GM19240 (cell line): Measurements from ENCODE around the gene COG5.
"Not testable (repeated sequence)": the region's sequence is repeated elsewhere in the genome, so short reads cannot be mapped to it uniquely, and the experiment has no call there.

ENCODE experiments used
- DNase-seq: peaks from one replicate; pipeline ENCODE4 v3.0.0; 2011; ENCODE audit warnings: low spot score; ENCODE audit not compliant: insufficient read length

Gene COG5

DNA sequence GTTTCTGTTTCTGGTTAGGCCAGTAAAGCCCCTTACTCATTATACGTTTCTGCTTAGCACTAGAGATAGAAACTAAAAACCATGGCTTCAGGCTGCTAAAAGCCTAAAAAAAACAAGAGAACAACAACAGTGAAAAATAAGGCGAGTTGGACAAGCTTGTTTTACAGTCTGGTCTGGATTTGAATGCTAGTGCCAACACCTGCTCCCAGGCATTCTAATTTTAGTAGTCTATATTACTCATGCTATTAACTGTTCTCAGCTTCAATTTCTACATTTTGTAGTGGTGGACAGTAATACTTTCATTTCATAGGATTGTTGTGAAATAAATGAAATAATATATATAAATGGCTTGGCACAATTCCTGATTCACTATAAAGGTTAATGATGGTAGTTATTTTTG is 286.4 kb downstream of the COG5 start:
- DNase-seq = no peak

DNA sequence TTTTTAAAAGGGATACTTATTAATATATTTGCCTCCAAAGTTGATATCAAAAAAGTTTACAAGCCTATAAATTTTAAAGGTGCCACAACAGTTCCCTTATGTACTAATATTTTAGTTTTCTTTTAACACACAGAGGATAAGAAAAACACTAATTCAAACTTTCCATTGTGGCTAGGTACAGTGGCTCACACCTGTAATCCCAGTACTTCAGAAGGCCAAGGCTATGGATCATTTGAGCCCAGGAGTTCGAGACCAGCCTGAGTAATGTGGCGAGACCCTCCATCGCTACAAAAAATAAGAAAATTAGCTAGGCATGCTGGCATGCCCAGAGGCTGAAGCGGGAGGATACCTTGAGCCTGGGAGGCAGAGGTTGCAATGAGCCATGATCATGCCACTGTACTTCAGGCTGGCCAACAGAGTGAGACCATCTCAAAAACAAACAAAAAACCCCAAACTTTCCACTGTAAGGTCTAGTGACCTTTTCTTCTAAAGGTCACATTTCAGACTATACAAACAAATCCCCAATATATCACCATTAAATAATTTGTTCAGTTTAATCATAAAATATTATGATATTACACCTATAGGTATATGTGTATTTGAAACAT is 287.4 kb downstream of the COG5 start:
- no peak for DNase-seq

DNA sequence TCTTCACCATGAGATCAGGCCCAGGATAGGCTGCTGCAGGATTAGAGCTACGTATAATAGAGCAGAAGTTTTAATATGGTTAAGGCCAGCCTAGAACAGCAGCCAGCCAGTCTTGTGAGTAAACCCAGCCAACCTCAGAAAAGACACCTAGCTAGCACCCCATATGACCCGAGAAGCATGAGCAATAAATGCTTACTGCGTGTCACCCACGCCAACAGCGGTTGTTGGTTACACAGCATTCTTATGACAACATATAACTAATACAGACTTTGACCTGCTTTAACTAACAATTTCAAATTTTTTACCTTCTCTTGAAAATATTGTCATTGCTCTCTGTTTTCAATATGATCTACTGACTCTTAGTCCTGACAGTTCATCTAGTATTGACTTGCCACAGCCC is 289.2 kb downstream of the COG5 start:
- no peak for DNase-seq

DNA sequence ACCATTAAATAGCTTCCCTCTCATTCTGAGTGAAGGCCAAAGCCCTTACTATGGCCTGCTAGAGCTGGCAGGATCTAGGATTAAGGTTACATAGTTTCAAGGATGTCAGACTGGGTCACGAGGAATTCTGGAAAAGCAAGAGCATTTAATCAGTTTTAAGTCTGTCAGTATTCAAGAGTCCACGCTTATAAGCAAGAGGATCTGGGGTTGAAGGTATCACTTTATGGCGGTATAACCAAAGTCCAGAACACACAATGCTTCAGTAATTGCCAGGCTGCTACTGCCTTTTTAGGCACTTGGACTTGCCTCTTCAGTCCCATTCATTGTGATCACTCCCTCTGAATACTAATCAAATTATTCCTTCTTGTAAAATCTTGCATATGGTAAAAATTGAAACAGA is 293.9 kb downstream of the COG5 start:
- DNase-seq = no peak

DNA sequence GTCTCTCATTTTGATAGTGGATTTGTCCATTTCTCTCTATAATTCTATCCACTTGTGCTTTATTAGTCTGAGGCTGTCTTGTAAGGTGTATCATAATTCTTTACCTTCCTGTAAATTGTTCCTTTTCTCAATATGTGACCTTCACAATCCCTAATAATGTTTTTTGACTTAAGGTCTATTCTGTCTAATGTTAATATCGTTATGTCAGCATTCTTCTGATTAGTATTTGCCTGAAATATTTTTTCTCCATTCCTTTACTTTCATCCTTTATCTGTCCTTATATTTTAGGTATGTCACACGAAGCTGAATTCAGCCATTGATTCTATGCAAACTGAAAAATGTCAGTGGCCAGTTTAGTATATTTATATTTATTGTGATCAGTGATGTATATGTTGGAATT is 295.1 kb downstream of the COG5 start:
- DNase-seq = no peak

DNA sequence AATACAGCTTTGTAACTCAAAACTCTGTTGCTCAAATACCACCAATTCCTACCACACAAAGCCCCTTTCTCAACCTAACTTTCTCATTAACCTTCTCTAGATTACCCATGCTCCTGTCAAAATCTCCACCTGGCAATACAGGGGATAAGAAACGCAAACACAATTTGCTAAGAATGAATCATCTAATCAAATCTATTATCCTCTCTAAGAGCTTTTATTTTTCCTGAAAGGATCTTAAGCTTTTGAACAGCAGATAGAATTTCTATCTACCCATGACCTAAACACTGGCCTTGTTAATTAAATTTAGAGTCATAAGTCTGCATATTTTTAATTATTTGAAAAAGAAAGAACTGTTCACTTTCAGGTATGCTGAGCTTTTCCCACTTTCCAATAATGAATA is 296.6 kb downstream of the COG5 start:
- no peak for DNase-seq

DNA sequence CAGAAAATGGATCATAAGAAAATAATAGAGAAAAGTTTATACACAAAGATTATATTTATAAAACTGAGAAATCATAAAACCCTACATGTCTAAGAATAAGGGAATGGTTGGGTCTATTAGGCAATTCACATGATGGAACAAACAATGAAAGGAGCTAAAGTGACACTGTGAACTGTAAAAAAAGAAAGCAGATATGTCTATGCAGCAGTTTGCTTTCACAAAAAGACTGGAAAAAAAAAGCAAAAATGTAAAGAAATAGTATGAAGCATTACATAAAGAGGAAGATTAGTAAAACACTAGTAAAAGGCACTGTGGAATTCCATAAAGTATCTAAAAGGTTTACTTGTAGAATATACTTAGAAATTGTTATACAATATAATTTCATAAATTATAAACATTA is 299.0 kb downstream of the COG5 start:
- no peak for DNase-seq

DNA sequence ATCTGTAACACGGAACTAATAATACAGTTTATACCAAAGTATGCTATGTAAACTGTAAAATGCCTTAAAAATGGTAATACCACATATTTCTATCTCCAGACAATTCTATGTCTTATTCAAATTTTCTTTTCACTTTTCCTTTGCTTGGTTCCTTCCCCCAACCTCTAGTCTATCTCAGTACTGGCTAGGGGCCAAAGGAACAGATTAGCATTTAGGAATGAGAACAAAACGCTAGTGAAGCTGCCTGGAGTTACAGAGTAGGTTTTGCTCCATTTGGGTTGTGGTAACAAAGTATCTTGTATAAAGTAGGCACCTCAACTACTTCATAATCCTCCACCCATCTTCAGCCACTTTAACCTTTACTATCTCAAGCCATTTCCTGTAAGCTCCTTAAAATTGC is 300.9 kb downstream of the COG5 start:
- no peak for DNase-seq

DNA sequence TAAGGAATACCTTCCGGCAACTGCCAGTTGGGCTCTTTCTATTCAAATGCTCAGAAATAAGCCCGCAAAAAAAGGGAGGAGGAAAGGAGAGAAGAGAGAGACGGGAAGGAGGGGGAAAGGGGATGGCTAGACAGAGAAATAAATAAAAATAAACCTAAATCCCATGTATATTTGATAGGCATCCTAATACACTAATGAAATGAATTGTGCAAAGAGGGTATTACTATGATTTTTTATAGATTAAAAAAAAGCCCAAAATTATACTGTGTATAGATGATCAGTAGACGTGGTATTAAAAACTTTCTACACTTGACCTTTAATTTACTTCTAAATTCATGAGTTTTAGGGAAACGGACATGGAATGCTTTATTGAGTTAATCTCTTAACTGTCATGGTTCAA is 305.0 kb downstream of the COG5 start:
- DNase-seq = no peak

DNA sequence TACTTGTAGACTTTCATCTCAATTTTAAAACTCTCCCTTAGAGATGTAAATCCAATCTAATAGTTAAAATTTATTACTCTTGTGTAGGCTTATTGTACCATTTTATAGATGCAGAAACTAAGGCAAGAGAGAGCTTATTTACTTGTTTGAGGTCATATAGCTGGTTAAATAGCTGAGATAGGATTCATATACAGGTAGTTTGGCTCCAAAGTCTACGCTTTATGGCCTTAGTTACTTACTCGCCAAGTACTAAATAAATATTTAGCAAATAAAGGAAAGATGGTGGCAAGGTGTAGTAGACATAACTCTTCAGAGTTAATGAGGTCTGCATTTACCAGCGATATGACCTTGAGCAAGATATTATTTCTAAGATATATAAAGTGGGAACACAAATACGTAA is 308.1 kb downstream of the COG5 start:
- no peak for DNase-seq

DNA sequence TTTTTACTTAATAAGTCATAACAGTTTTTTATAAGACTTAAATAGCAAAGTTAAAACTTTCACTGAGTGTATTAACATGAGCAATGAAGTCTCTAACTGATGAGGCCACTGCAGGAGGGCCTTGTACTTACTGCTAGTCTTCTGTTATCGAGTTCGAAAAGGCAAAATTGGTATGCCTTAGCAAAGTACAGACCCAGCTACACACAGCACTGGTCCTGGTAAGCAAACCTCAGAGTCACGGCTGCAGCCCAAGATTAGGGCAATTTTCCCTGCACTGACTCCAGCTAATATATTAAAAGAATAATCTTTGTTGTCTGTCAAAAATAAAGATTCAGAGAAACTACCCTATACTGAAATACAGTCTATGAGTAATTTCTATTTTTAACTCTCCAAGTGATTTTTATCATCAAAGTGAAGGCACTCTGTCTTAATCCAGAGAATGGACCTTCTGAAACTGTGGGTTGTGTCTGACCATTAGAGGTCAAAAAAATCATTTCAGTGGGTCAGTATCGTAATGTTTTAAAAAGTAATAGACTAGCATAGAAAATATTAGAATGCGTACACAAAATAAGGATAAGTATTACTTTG is 309.2 kb downstream of the COG5 start:
- DNase-seq = no peak

DNA sequence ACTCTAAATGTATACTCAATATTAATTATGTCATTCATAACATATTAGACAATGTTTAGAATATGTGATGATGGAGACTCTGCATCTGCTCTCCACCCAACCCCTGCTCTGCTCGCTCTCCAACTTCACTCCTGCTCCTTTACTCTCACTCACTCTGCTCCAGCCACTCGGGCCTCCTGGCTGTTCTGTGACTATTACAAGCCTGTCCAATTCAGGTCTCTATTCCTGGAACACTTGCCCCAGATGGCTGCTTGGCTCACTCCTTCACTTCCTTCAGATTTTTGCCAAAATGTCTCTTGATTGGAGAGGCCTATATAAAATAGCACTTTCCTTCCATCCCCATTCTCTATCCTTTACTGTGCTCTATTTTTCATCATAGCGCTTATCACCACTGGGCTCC is 310.1 kb downstream of the COG5 start:
- DNase-seq = no peak

DNA sequence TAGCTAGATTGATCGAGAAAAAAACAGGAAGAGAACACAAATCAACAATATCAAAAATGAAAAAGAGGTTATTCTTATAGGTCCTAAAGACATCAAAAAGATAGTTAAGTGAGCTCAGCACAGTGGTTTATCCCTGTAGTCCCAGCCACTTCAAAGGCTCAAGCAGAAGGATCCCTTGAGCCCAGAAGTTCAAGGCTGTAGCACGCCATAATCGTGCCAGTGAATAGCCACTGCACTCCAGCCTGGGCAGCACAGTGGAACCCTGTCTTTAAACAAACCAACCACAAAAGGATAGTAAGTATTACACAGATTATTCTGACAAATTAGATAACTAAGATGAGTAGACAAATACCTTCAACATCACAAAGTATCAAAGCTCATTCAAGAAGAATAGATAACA is 311.8 kb downstream of the COG5 start:
- no peak for DNase-seq

DNA sequence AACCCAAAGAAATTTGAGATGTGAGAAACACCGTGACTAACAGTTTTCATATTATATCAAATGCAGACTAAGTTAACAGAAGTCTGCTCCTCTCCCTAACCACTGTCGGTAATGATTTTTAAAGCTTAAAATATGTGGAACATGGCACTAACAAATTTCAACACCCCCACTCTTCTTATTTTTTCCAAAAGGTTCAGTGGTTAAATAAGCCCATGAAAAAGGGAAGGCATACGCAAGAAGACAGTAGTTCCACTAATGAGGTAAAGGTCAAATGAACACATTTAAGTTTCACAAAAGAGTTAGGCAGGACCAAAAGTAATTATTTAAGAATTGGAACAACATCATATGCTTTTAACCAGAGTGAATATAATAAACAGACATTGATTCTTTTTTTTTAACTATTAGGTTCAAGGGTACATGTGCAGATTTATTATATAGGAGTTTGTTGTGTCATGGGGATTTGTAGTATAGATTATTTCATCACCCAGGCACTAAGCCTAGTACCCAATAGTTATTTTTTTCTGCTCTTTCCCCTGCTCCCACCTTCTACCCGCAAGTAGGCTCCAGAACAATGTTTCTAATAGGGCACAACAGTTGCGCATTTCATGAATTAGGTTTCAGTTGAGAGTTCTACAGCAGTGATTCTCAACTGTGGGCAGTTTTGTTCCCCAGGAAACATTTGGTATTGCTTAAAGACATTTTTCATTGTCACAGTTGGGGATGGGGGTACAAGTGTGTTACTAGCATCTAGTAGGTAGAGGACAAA is 315.0 kb downstream of the COG5 start:
- DNase-seq = no peak

DNA sequence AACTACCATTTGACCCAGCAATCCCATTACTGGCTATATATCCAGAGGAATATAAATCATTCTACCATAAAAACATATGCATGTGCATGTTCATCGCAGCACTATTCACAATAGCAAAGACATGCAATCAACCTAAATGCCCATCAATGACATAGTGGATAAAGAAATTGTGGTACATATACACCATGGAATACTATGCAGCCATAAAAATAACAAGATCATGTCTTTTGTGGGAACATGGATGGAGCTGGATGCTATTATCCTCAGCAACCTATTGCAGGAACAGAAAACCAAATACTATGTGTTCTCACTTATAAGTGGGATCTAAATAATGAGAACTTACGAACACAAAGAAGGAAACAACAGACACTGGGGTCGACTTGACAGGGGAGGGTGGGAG is 316.9 kb downstream of the COG5 start:
- DNase-seq = not testable (repeated sequence)

DNA sequence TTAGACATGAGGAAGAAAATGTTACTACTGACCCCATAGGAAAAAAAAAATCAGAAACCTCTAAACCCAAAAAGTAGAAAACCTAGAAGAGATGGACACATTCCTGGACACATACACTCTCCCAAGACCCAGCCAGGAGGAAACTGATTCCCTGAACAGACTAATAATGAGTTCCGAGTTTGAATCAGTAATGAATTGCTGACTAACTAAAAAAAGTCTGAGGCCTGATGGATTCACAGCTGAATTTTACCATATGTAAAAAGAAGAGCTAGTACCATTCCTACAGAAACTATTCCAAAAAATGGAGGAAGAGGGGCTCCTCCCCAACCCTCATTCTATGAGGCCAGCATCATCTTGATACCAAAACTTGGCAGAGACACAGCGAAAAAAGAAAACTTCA is 319.1 kb downstream of the COG5 start:
- no peak for DNase-seq

DNA sequence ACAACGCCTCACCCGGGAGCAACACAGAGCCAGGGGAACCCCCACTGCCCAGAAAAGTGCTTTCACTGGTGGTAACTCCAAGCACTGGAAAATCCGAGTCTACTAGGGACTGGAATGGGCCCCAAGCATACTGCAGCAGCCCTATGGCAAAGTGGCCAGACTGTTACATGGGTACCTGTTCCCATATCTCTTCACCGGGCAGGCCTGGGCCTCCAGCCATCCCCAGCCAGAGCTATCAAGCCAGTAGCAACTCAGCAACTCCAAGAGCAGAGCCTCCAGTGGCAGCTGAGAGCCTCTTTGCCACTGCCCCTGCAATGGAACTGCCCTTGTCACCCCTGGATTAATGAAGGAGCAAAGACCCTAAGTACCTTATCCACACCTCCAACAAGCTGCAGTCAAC is 321.5 kb downstream of the COG5 start:
- no peak for DNase-seq

DNA sequence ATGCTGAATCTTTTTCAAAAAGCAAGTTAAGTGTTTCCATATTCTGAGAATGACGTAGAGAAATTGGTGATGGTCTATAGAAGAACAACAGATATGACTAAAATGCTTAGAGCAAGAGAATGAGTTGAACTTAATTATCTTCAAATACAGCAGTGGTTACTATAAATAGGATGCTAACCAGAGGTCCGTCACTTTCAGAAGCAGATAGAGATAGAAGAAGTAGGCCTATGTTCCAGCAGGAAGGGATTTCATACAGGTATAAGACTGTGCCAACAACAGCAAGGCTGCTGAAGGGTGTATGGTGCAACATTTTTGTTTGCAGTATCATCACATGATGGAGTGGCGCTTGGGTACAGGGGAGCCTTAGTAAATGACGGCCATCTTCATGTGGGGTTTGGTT is 326.3 kb downstream of the COG5 start:
- DNase-seq = no peak

DNA sequence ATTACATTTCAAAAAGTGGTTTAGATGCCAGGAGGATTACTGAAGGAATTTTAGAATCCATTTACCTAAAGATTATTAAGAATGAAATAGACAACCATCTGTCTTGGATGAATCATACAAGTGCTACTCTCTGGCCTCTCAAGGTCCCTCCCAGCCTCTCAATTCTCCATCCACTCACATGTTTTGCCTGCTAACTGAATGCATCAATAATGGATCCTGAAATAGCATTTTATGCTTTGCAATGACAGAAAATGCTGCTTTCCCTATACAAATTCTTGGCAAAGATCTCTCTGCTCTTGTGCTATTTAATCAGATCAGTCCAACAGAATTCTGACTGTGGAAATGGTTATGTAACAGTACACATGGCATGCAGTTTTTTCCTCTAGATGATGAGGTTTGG is 326.9 kb downstream of the COG5 start:
- no peak for DNase-seq

DNA sequence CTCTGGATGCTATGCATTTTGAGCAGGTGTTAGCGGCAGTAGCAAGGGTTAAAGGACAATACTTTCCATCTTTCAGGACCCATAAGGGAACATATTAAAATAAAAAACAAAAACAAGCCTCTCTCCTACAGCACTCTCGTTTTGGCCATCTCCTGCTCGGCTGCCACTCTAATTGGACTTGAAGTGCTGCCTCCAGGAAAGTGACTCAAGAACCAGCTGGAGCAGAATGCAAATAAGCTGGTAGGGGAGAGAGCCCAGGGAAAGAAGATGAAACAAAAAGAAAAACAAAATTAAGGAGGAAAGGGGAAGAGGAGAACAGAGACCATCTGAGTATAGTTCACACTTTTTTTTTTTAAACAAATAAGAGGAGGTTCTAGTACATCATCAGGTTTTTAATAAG is 329.3 kb downstream of the COG5 start:
- DNase-seq = no peak

DNA sequence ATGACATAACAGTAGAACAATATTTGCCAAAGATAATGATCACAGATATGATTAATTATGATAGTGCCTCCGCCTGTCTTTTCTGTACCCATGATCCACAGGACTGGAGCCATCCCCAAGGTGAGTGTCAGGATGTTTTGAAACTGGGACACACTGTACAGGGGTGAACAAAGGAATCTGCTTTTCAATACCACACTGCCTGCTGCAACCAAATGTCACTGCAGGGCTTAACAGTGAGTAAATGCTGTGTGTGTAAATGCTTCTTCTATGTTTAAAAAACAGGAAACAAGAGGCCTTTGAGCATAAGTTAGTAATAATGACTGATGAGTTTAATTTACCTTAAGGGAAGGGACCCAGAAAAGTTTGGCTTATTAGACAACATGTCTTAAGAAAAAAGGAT is 329.7 kb downstream of the COG5 start:
- no peak for DNase-seq

DNA sequence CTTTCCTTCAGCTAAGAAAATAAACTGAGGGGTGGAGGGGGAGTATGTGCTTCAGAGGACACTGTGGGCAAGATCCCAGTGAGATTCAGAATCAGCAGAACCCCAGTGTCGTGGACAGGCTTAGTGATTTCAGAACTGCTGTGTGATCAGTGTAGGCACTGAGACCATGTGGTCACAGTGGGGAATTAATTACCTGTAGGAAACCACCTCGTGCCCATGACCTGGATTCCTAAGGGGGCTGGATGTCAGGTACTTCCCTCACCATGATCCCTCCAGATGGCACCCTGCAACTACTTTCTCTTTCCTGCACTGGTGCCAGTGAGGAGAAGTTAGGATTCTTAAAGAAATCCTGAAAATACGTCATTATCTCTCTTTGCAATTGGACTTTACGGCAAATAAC is 330.5 kb downstream of the COG5 start:
- no peak for DNase-seq

DNA sequence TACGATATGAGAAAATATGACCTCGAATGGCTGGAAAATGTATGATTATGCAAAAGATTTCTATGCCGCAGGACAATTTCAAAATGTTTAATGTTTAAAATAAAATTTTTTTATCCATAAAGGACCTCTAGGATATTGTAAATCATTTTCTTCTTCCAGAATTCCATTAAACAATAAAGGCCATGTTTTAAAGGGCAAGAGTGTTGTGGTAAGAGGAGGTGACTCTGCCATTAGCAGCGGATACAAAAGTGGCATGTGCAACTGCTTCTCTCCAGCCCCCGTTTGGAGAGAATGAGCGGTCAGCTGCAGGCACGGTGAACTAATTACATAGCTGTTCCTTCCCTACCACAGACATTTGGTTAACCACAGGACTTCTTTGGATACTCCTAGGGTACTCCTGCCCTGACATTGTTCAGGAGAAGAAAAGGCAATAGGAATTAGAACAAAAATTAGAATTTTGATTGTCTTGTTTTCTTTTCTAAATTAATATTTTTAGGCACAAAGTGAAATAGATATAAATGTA is 331.1 kb downstream of the COG5 start:
- DNase-seq = no peak
